Glutamatergic neuron (in vitro differentiated cells): ENCODE results near the gene DYRK1A. TPM values are rescaled to one million over a fixed set of nuclear protein-coding genes. Genes with fewer than 3 reads are reported as not detected.

Experiments
- DNase-seq: peaks from one replicate; pipeline ENCODE4 v3.0.0; 2022
- H3K27ac Mint-ChIP-seq: one replicate; pipeline ENCODE4 v1.8.0; 2020; ENCODE audit warnings: mild to moderate bottlenecking, mixed read lengths, inconsistent platforms; ENCODE audit not compliant: unreplicated experiment
- H3K27me3 Mint-ChIP-seq: one replicate; pipeline ENCODE4 v1.8.0; 2020; ENCODE audit warnings: mild to moderate bottlenecking, moderate library complexity, mixed read lengths, inconsistent platforms; ENCODE audit not compliant: unreplicated experiment
- H3K36me3 Mint-ChIP-seq: one replicate; pipeline ENCODE4 v1.8.0; 2020; ENCODE audit warnings: mild to moderate bottlenecking, mixed read lengths, inconsistent platforms; ENCODE audit not compliant: unreplicated experiment
- H3K4me1 Mint-ChIP-seq: one replicate; pipeline ENCODE4 v1.8.0; 2020; ENCODE audit warnings: mild to moderate bottlenecking, low read depth, mixed read lengths, inconsistent platforms; ENCODE audit not compliant: unreplicated experiment
- H3K4me3 Mint-ChIP-seq: one replicate; pipeline ENCODE4 v1.8.0; 2020; ENCODE audit warnings: mild to moderate bottlenecking, mixed read lengths, inconsistent platforms; ENCODE audit not compliant: unreplicated experiment
- H3K9me3 Mint-ChIP-seq: one replicate; pipeline ENCODE4 v1.8.0; 2020; ENCODE audit warnings: mild to moderate bottlenecking, moderate library complexity, mixed read lengths, inconsistent platforms; ENCODE audit not compliant: unreplicated experiment
- CTCF ChIP-seq: fragments of 200-600 bp; sonication (generic); IDR thresholded peaks from one replicate; pipeline ENCODE4 v1.5.0; 2021; ENCODE audit not compliant: partially characterized antibody, unreplicated experiment
- total RNA-seq: library from RNA; stranded (reverse); fragmentation: NEBNext Ultra II Directional; extraction: Animal tissue kit (Norgen Biotek cat#: 25700); gene quantifications from one replicate; pipeline ENCODE4 v1.2.1, GENCODE V29; 2021; ENCODE audit not compliant: unreplicated experiment

The DYRK1A gene
- total RNA-seq, 1 donor from 2014 or later, result 70.4 TPM

GRCh38 chr21:37396855-37397254 lies 30.3 kb downstream of the DYRK1A start:
- Mint-ChIP-seq H3K4me1 (peaks cover 47% of the 10 kb centered on the region), H3K27me3 (peaks cover 10% of the 10 kb centered on the region), H3K9me3 (peaks cover 2% of the 10 kb centered on the region), H3K27ac (no peak overlapping the region), H3K36me3 (peaks cover 2% of the 10 kb centered on the region), H3K4me3 (no peak overlapping the region)
- DNase-seq, result no peak
- TF ChIP-seq CTCF, result no peak

- H3K36me3 Mint-ChIP-seq, result peaks cover 13% of the 10 kb centered on the region
- peaks cover 5% of the 10 kb centered on the region for H3K9me3 Mint-ChIP-seq
- no peak for DNase-seq
- TF ChIP-seq CTCF, result no peak
- H3K4me1 Mint-ChIP-seq, result peaks cover 45% of the 10 kb centered on the region
- peak overlapping the region; percentile 48 for H3K4me3 Mint-ChIP-seq
- H3K27me3 Mint-ChIP-seq, result peaks cover 10% of the 10 kb centered on the region
- H3K27ac Mint-ChIP-seq, result peak overlapping the region; percentile 56
These were observed 32.1 kb downstream of the DYRK1A start for GRCh38 chr21:37398697-37399096.

DNA sequence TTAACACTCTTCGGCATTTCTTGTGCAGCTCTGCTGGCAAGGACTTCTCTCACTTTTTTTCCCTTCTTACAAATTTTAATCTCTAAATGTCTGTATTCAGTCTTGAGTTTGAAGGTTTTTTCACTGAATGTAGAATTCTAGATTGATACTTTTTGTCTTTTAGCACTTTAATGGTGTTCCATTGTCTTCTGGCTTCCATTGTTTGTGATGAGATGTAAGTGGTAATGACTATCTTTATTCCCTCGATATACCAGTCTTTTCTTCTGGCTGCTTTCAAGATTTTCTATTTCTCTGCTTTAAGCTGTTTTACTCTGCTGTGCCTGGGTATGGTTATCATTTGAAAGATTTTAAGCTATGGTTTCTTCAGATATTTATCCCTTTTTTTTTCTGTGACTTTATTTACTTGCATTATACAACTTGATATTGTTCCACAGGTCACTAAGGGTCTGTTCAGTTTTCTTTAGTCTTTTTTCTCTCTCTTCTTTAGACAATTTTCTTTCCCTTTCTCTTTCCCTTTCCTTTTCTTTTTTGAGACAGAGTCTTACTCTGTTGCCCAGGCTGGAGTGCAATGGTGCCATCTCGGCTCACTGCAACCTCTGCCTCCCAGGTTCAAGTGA lies 35.8 kb downstream of the DYRK1A start:
- peaks cover 6% of the 10 kb centered on the region for H3K27me3 Mint-ChIP-seq
- peaks cover 13% of the 10 kb centered on the region for H3K36me3 Mint-ChIP-seq
- TF ChIP-seq CTCF, result no peak
- H3K4me1 Mint-ChIP-seq, result peaks cover 36% of the 10 kb centered on the region
- H3K9me3 Mint-ChIP-seq, result peaks cover 3% of the 10 kb centered on the region
- DNase-seq, result no peak
- no peak overlapping the region for H3K27ac Mint-ChIP-seq
- H3K4me3 Mint-ChIP-seq, result no peak overlapping the region

GRCh38 chr21:37405629-37406028 lies 39.1 kb downstream of the DYRK1A start:
- H3K4me1 Mint-ChIP-seq, result peaks cover 28% of the 10 kb centered on the region
- H3K4me3 Mint-ChIP-seq, result no peak overlapping the region
- no peak overlapping the region for H3K27ac Mint-ChIP-seq
- DNase-seq, result no peak
- peaks cover 3% of the 10 kb centered on the region for H3K9me3 Mint-ChIP-seq
- peaks cover 13% of the 10 kb centered on the region for H3K36me3 Mint-ChIP-seq
- TF ChIP-seq CTCF, result no peak
- H3K27me3 Mint-ChIP-seq, result peaks cover 5% of the 10 kb centered on the region

DNA sequence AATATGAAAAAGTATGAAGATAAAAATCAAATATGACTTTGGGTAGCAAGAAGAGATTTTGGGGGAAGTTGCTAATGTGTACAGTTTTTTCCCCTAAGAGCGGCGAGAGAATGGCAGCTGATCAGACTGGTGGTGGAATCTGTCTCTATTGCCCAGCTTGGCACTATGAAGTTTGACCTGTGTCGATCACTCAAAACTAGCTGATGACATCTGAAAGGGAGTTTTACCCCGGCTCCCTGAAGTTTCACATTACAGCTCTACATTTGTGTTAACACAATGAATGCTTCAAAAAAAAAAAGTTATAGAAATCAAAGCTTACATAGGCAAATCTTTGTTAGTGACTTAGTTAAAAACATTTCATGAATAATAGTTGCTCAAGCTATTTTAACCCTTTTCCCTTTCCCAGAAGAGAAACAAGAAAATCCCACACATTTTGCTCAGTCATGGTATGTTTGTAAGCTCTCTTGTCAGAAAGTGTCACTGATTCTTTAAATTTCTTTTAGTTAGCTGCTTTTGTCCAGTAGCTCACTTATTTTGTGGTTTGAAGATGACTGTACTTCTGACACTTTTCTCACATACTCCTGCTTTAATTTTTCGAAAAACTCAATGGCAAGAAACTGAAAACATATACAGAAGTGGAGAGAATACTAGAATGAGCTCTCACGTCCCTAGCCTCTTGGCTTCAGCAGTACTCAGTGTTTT lies 41.3 kb downstream of the DYRK1A start:
- no peak for DNase-seq
- H3K4me3 Mint-ChIP-seq, result no peak overlapping the region
- peaks cover 38% of the 10 kb centered on the region for H3K4me1 Mint-ChIP-seq
- H3K9me3 Mint-ChIP-seq, result peaks cover 3% of the 10 kb centered on the region
- peaks cover 4% of the 10 kb centered on the region for H3K27me3 Mint-ChIP-seq
- H3K36me3 Mint-ChIP-seq, result peaks cover under 1% of the 10 kb centered on the region
- H3K27ac Mint-ChIP-seq, result no peak overlapping the region
- TF ChIP-seq CTCF, result no peak
